GM19351 (cell line): ENCODE results near the gene HOXA11.

Source experiments
- ATAC-seq: cut with Tn5 transposase; IDR thresholded peaks from one replicate; pipeline ENCODE4 v1.9.1; 2021; ENCODE audit warnings: mild to moderate bottlenecking, moderate library complexity; ENCODE audit not compliant: unreplicated experiment

HOXA11 gene

GRCh38 chr7:27207348-27207985 is 22.4 kb upstream of the HOXA11 start:
- no peak for ATAC-seq

- ATAC-seq = no peak
Observed at GRCh38 chr7:27205325-27206280, 20.6 kb upstream of the HOXA11 start.

- no peak for ATAC-seq
Observed at GRCh38 chr7:27204851-27205322, 19.9 kb upstream of the HOXA11 start.

GRCh38 chr7:27203964-27204594 is 19.0 kb upstream of the HOXA11 start:
- ATAC-seq = no peak

GRCh38 chr7:27203365-27203953 is 18.4 kb upstream of the HOXA11 start:
- no peak for ATAC-seq

GRCh38 chr7:27202862-27203134 is 17.8 kb upstream of the HOXA11 start:
- no peak for ATAC-seq

GRCh38 chr7:27202018-27202861 is 17.2 kb upstream of the HOXA11 start:
- no peak for ATAC-seq

GRCh38 chr7:27201580-27202017 is 16.6 kb upstream of the HOXA11 start:
- no peak for ATAC-seq

- ATAC-seq = no peak
Observed at GRCh38 chr7:27200761-27201579, 15.9 kb upstream of the HOXA11 start.

- ATAC-seq = peak; percentile 66
Observed at GRCh38 chr7:27199849-27200760, 15.1 kb upstream of the HOXA11 start, which contains the start of gene HOXA13. Gene HOXA13 (minus strand): TSS chr7:27200091. CDS start chr7:27200077, 14 bp downstream.

- peak; percentile 15 for ATAC-seq
Observed at GRCh38 chr7:27198871-27199801, 14.1 kb upstream of the HOXA11 start.

GRCh38 chr7:27198138-27198841 is 13.3 kb upstream of the HOXA11 start:
- no peak for ATAC-seq

- no peak for ATAC-seq
Observed at GRCh38 chr7:27197137-27198042, 12.4 kb upstream of the HOXA11 start.

GRCh38 chr7:27196287-27196767 is 11.3 kb upstream of the HOXA11 start:
- ATAC-seq = no peak

- no peak for ATAC-seq
Observed at GRCh38 chr7:27194686-27195379, 9.8 kb upstream of the HOXA11 start.
